B cell (primary cell): ENCODE results near the gene C12orf56. TPM values are rescaled to one million over a fixed set of nuclear protein-coding genes. Genes with fewer than 3 reads are reported as not detected.

Experiments
- ATAC-seq: fragments of 200-7000 bp; cut with Tn5 transposase; one replicate; pipeline ENCODE4 v1.10.0; 2021; ENCODE audit warnings: low read depth, mild to moderate bottlenecking, moderate number of reproducible peaks, moderate library complexity
- CTCF ChIA-PET: fragments of 350-600 bp; sonication (Branson Sonifier 250); formaldehyde crosslinking; loops from one replicate; lab custom pipeline; 2021; ENCODE audit warnings: antibody characterized with exemption, inconsistent platforms; lab: Charles Lee
- POLR2A ChIA-PET: fragments of 350-600 bp; sonication (Branson Sonifier 250); formaldehyde crosslinking; loops from one replicate; lab custom pipeline; 2021; ENCODE audit warnings: antibody characterized with exemption; lab: Charles Lee
- DNase-seq: peaks from one replicate; pipeline ENCODE4 v3.0.0; 2013
- H2AFZ ChIP-seq: 2 replicates; pipeline ENCODE4 v1.6.1; 2012; ENCODE audit warnings: mild to moderate bottlenecking, low read depth, low read length; ENCODE audit not compliant: insufficient read depth, poor library complexity, severe bottlenecking
- H3K27ac ChIP-seq, 2 donors: 1 replicate in 1 of 2; 2 replicates in 1 of 2; pipeline ENCODE4 v1.5.1; 2012 to 2013; ENCODE audit warnings: low read length in 2 of 2, mild to moderate bottlenecking in 2 of 2, moderate library complexity in 1 of 2
- H3K27me3 ChIP-seq, 4 experiments: fragments of 200-600 bp in 1 of 4; sonication (generic) in 1 of 4; replicated peaks in 1 of 4; 1 replicate in 2 of 4; 2 replicates in 2 of 4; pipeline versions ENCODE4 v1.6.1 to v1.7.0; 2013 to 2016; ENCODE audit warnings: low read length in 3 of 4, mild to moderate bottlenecking in 2 of 4, mixed read lengths in 1 of 4, moderate library complexity in 1 of 4; ENCODE audit not compliant: insufficient read depth in 4 of 4, control insufficient read depth in 3 of 4; ENCODE audit errors: control extremely low read depth in 1 of 4
- H3K36me3 ChIP-seq, 2 experiments: replicated peaks in 1 of 2; 1 replicate in 1 of 2; 2 replicates in 1 of 2; pipeline versions ENCODE4 v1.6.1 to v1.7.1; 2013; ENCODE audit warnings: low read length in 1 of 2; ENCODE audit not compliant: insufficient read depth in 2 of 2, control insufficient read depth in 1 of 2; ENCODE audit errors: control extremely low read depth in 1 of 2, extremely low read depth in 1 of 2
- H3K4me1 ChIP-seq, 2 donors: fragments of 200-600 bp in 1 of 2; sonication (generic) in 1 of 2; 1 replicate in 1 of 2; 2 replicates in 1 of 2; pipeline versions ENCODE4 v1.5.1 to v1.6.1; 2013 to 2017; ENCODE audit warnings: low read length in 2 of 2; ENCODE audit not compliant: control insufficient read depth in 2 of 2, insufficient read depth in 2 of 2
- H3K4me2 ChIP-seq: replicated peaks from 2 replicates; pipeline ENCODE3; 2012; ENCODE audit warnings: mild to moderate bottlenecking, low read depth, low read length; ENCODE audit not compliant: poor library complexity, severe bottlenecking
- H3K4me3 ChIP-seq, 5 experiments: fragments of 200-600 bp in 1 of 5; sonication (generic) in 1 of 5; 1 replicate in 3 of 5; 2 replicates in 2 of 5; pipeline versions ENCODE4 v1.5.1 to v1.7.0; 2011 to 2016; ENCODE audit warnings: low read length in 4 of 5, mild to moderate bottlenecking in 4 of 5, low read depth in 2 of 5, control low read depth in 1 of 5, moderate library complexity in 1 of 5; ENCODE audit not compliant: insufficient read depth in 1 of 5; ENCODE audit errors: control extremely low read depth in 1 of 5, extremely low read depth in 1 of 5
- H3K79me2 ChIP-seq: fragments of 200-600 bp; sonication (generic); one replicate; pipeline ENCODE4 v1.6.0; 2016; ENCODE audit warnings: low read length; ENCODE audit not compliant: control insufficient read depth, insufficient read depth
- H3K9ac ChIP-seq: fragments of 200-600 bp; sonication (generic); 2 replicates; pipeline ENCODE4 v1.6.1; 2017; ENCODE audit warnings: mild to moderate bottlenecking, low read length, moderate library complexity
- H3K9me3 ChIP-seq, 3 donors: one replicate each; pipeline versions ENCODE4 v1.6.1 to v1.7.1; 2013; ENCODE audit warnings: low read length in 2 of 3; ENCODE audit not compliant: control insufficient read depth in 2 of 3, insufficient read depth in 1 of 3; ENCODE audit errors: control extremely low read depth in 1 of 3
- H4K20me1 ChIP-seq: 2 replicates; pipeline ENCODE4 v1.6.0; 2012; ENCODE audit warnings: mild to moderate bottlenecking, low read length; ENCODE audit not compliant: insufficient read depth, control insufficient read depth, poor library complexity, severe bottlenecking
- H3K27ac Mint-ChIP-seq: one replicate; pipeline ENCODE4 v1.8.0; 2021; ENCODE audit warnings: mixed read lengths
- H3K27me3 Mint-ChIP-seq: one replicate; pipeline ENCODE4 v1.8.0; 2021; ENCODE audit warnings: mixed read lengths
- H3K4me1 Mint-ChIP-seq: one replicate; pipeline ENCODE4 v1.8.0; 2021; ENCODE audit warnings: mixed read lengths
- H3K4me3 Mint-ChIP-seq: one replicate; pipeline ENCODE4 v1.8.0; 2021; ENCODE audit warnings: mixed read lengths
- H3K9me3 Mint-ChIP-seq: one replicate; pipeline ENCODE4 v1.8.0; 2022; ENCODE audit warnings: mixed read lengths; ENCODE audit not compliant: insufficient read depth
- EZH2 ChIP-seq: IDR thresholded peaks from 2 replicates; pipeline ENCODE4 v1.6.1; 2012; ENCODE audit warnings: borderline replicate concordance, low read depth, mild to moderate bottlenecking, moderate library complexity, low read length; ENCODE audit not compliant: insufficient read depth, poor library complexity, severe bottlenecking
- WGBS: methylation state at CpG from one replicate; pipeline ENCODE4 v1.1.5; 2013; ENCODE audit warnings: missing lambda C conversion rate; ENCODE audit not compliant: insufficient coverage; 5-methylcytosine and 5-hydroxymethylcytosine counted together
- intact Hi-C: fragments of 100-400 bp; cut with micrococcal nuclease; formaldehyde crosslinking; loops from one replicate; pipeline ENCODE4 v1.10.0; 2022
- polyA plus RNA-seq: library from polyadenylated mRNA; depleted of rRNA; stranded (reverse); fragments of >200 nt; gene quantifications from 2 replicates; pipeline ENCODE4 v1.2.3, GENCODE V29; 2012
- total RNA-seq, 2 donors: library from RNA; stranded (reverse); fragments of 120-200 nt in 1 of 2; gene quantifications; 1 replicate in 1 of 2; 2 replicates in 1 of 2; pipeline versions ENCODE4 v1.2.3 to v1.2.4, GENCODE V29; 2013 to 2022
- TF ChIP-seq, protein P1 (sequence below): fragments of 200-600 bp; IDR thresholded peaks from one replicate; pipeline ENCODE4 v1.8.0; 2022; ENCODE audit warnings: antibody characterized with exemption, mild to moderate bottlenecking

C12orf56 gene
- total and polyA plus RNA-seq, 2 donors (not counting 1 experiment from before 2014, with no cell fraction given), result not detected

- DNase-seq, result no peak
- ChIA-PET POLR2A (no interaction called here), CTCF (no interaction called here)
- Histone ChIP-seq H3K9me3 (no peaks in the 10 kb centered on the region), H3K4me3 (no peak overlapping the region), H3K79me2 (no peaks in the 10 kb centered on the region), H3K4me1 (no peaks in the 10 kb centered on the region), H4K20me1 (no peaks in the 10 kb centered on the region), H3K4me2 (no peak overlapping the region), H3K27me3 (no peaks in the 10 kb centered on the region), H2AFZ (no peak overlapping the region), H3K27ac (no peak overlapping the region), H3K9ac (no peak overlapping the region), H3K36me3 (no peaks in the 10 kb centered on the region)
- 76% methylated on average over 9 of the region's 10 CpGs for WGBS
- Mint-ChIP-seq H3K27ac (no peak overlapping the region), H3K4me1 (no peaks in the 10 kb centered on the region), H3K4me3 (no peak overlapping the region), H3K9me3 (no peaks in the 10 kb centered on the region), H3K27me3 (peaks cover 3% of the 10 kb centered on the region)
- intact Hi-C loops, result no loop called here
- ATAC-seq, result no peak
- no peak for TF ChIP-seq EZH2
- TF ChIP-seq, protein P1, sequence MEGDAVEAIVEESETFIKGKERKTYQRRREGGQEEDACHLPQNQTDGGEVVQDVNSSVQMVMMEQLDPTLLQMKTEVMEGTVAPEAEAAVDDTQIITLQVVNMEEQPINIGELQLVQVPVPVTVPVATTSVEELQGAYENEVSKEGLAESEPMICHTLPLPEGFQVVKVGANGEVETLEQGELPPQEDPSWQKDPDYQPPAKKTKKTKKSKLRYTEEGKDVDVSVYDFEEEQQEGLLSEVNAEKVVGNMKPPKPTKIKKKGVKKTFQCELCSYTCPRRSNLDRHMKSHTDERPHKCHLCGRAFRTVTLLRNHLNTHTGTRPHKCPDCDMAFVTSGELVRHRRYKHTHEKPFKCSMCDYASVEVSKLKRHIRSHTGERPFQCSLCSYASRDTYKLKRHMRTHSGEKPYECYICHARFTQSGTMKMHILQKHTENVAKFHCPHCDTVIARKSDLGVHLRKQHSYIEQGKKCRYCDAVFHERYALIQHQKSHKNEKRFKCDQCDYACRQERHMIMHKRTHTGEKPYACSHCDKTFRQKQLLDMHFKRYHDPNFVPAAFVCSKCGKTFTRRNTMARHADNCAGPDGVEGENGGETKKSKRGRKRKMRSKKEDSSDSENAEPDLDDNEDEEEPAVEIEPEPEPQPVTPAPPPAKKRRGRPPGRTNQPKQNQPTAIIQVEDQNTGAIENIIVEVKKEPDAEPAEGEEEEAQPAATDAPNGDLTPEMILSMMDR, result no peak
These were observed 86.0 kb downstream of the C12orf56 start for GRCh38 chr12:64304571-64304970.

DNA sequence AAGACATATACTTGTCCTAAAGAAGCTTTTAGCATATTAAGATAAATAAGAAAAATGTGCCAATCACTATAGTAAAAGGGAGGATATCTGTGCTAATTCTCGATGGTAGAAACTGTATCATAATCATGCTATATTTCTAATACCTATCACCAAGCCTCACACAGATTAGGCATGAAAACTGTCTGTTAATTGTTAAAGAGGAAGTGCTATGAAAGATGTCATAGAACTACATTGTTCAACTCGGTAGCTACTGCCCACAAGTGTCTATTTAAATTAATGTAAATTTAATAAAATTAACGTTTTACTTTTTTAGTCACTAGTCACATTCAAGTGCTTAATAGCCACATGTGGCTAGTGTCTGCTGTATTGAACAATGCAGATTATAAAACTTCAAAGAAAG, 90.9 kb downstream of the C12orf56 start:
- ChIA-PET CTCF (no interaction called here), POLR2A (no interaction called here)
- H3K9me3 ChIP-seq, result no peaks in the 10 kb centered on the region
- DNase-seq (no peak), ATAC-seq (no peak)
- H3K4me1 ChIP-seq, result no peaks in the 10 kb centered on the region
- Mint-ChIP-seq H3K9me3 (no peaks in the 10 kb centered on the region), H3K4me3 (no peak overlapping the region), H3K27me3 (no peaks in the 10 kb centered on the region), H3K4me1 (peaks cover 1% of the 10 kb centered on the region), H3K27ac (no peak overlapping the region)
- no peaks in the 10 kb centered on the region for H4K20me1 ChIP-seq
- no CpG with 5 or more reads among the region's 3 CpGs for WGBS
- intact Hi-C loops, result no loop called here
- H2AFZ ChIP-seq, result no peak overlapping the region
- TF ChIP-seq, protein P1, result no peak
- TF ChIP-seq EZH2, result no peak
- no peak overlapping the region for H3K9ac ChIP-seq
- no peaks in the 10 kb centered on the region for H3K27me3 ChIP-seq
- H3K36me3 ChIP-seq, result no peaks in the 10 kb centered on the region
- no peak overlapping the region for H3K27ac ChIP-seq
- H3K79me2 ChIP-seq, result no peaks in the 10 kb centered on the region
- H3K4me3 ChIP-seq, result no peak overlapping the region
- H3K4me2 ChIP-seq, result no peak overlapping the region
